MM.1S (cell line): ENCODE measurements around the gene CDYL.
"Not testable (repeated sequence)": the region's sequence is repeated elsewhere in the genome, so short reads cannot be mapped to it uniquely, and the experiment has no call there.

ENCODE experiments used
- DNase-seq: peaks from one replicate; pipeline ENCODE4 v3.0.0-alpha.2; 2015
- H2AFZ ChIP-seq: fragments of 300-600 bp; sonication (generic); 2 replicates; pipeline ENCODE4 v1.6.0; 2016; ENCODE audit warnings: antibody characterized with exemption, low read length
- H3F3A ChIP-seq: fragments of 300-600 bp; sonication (generic); 2 replicates; pipeline ENCODE4 v1.6.1; 2016; ENCODE audit warnings: mild to moderate bottlenecking, antibody characterized with exemption, low read length, moderate library complexity, mixed read lengths; ENCODE audit not compliant: insufficient read depth
- H3K27ac ChIP-seq: fragments of 300-600 bp; sonication (generic); 2 replicates; pipeline ENCODE4 v1.5.1; 2016; ENCODE audit warnings: mild to moderate bottlenecking, low read length
- H3K27me3 ChIP-seq: fragments of 300-600 bp; sonication (generic); replicated peaks from 2 replicates; pipeline ENCODE4 v1.6.0; 2016; ENCODE audit warnings: low read length; ENCODE audit not compliant: insufficient read depth
- H3K36me3 ChIP-seq: fragments of 300-600 bp; sonication (generic); replicated peaks from 2 replicates; pipeline ENCODE4 v1.6.1; 2016; ENCODE audit warnings: mild to moderate bottlenecking, low read length, mixed read lengths; ENCODE audit not compliant: insufficient read depth
- H3K4me1 ChIP-seq: fragments of 300-600 bp; sonication (generic); 2 replicates; pipeline ENCODE4 v1.6.1; 2016; ENCODE audit warnings: low read length, mixed read lengths
- H3K4me2 ChIP-seq: fragments of 300-600 bp; sonication (generic); 2 replicates; pipeline ENCODE4 v1.6.0; 2016; ENCODE audit warnings: low read depth, low read length
- H3K4me3 ChIP-seq: fragments of 300-600 bp; sonication (generic); 2 replicates; pipeline ENCODE4 v1.5.1; 2016; ENCODE audit warnings: low read length, mixed read lengths
- H3K79me2 ChIP-seq: fragments of 300-600 bp; sonication (generic); 2 replicates; pipeline ENCODE4 v1.6.1; 2016; ENCODE audit warnings: mixed run types, low read length, mixed read lengths
- H3K9ac ChIP-seq: fragments of 300-600 bp; sonication (generic); 2 replicates; pipeline ENCODE4 v1.6.1; 2016; ENCODE audit warnings: low read length, mixed read lengths
- H3K9me2 ChIP-seq: fragments of 300-600 bp; sonication (generic); replicated peaks from 2 replicates; pipeline ENCODE4 v1.6.1; 2016; ENCODE audit warnings: mild to moderate bottlenecking, low read length, mixed read lengths; ENCODE audit not compliant: insufficient read depth
- H3K9me3 ChIP-seq: fragments of 300-600 bp; sonication (generic); replicated peaks from 2 replicates; pipeline ENCODE4 v1.6.1; 2016; ENCODE audit warnings: mild to moderate bottlenecking, low read length, mixed read lengths; ENCODE audit not compliant: insufficient read depth
- H4K20me1 ChIP-seq: fragments of 300-600 bp; sonication (generic); 2 replicates; pipeline ENCODE4 v1.6.1; 2016; ENCODE audit warnings: mild to moderate bottlenecking, low read length, moderate library complexity, mixed read lengths; ENCODE audit not compliant: insufficient read depth
- CTCF ChIP-seq: fragments of 300-600 bp; sonication (generic); IDR thresholded peaks from 2 replicates; pipeline ENCODE4 v1.5.1; 2016; ENCODE audit warnings: antibody characterized with exemption, low read length, mixed read lengths
- EZH2 ChIP-seq: fragments of 300-600 bp; sonication (generic); optimal IDR thresholded peaks from 2 replicates; pipeline ENCODE3; 2017; ENCODE audit warnings: low read depth, mild to moderate bottlenecking, antibody characterized with exemption, low read length, mixed read lengths
- EZH2phosphoT487 ChIP-seq: fragments of 300-600 bp; sonication (generic); IDR thresholded peaks from 2 replicates; pipeline ENCODE4 v1.6.1; 2018; ENCODE audit warnings: antibody characterized with exemption, low read length

CDYL gene

DNA sequence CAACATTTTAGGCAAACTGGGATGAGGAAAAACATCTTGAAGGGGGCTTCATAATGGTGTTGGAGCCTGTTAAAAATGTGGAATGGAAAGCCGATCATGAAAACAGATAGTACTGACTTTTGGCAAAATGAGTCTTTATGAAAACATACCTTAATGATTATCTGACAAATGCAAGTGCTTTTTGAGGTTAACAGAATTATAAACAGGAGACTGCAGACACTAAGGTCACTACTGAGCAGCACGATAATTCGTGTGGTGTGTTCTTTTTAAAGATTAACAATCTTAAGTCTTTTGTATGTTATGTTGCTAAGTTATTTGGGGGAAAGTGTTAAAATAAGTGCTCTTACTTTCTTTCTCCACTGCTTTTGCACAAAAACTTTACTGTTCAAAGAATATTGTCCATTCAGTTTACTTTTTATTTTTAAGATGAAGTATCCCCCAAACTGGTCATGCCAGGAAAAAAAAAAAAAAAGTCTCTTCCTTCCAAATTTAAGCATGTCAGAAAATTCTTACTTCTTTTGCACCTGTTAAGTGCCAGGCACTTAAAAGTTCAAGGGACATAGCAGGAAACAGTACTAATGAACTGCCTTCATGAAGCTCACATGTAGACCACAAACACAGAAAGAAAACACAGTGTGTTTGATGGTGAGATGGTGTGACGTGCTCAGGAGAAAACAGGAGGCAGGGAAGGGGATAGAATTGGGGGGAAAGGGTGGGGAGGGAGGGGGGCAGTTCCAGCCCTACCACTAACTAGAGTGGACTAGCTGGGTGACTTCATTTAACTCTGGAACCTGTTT, 73.2 kb downstream of the CDYL start:
- H3K27ac ChIP-seq: no peak overlapping the region
- H3K9me3 ChIP-seq: no peaks in the 10 kb centered on the region
- H3K9me2 ChIP-seq: no peaks in the 10 kb centered on the region
- no peaks in the 10 kb centered on the region for H3K4me1 ChIP-seq
- TF ChIP-seq CTCF (no peak), EZH2phosphoT487 (no peak), EZH2 (no peak)
- H3K36me3 ChIP-seq: no peaks in the 10 kb centered on the region
- no peaks in the 10 kb centered on the region for H3K27me3 ChIP-seq
- peaks cover 100% of the 10 kb centered on the region for H3K79me2 ChIP-seq
- H4K20me1 ChIP-seq: peaks cover 53% of the 10 kb centered on the region
- no peak overlapping the region for H3K4me3 ChIP-seq
- H3K9ac ChIP-seq: no peak overlapping the region
- no peak overlapping the region for H2AFZ ChIP-seq
- no peak for DNase-seq
- no peaks in the 10 kb centered on the region for H3F3A ChIP-seq
- H3K4me2 ChIP-seq: no peak overlapping the region

- TF ChIP-seq CTCF (no peak), EZH2phosphoT487 (no peak), EZH2 (no peak)
- H4K20me1 ChIP-seq: peaks cover 51% of the 10 kb centered on the region
- H3K79me2 ChIP-seq: peaks cover 100% of the 10 kb centered on the region
- H3K9ac ChIP-seq: no peak overlapping the region
- no peaks in the 10 kb centered on the region for H3K9me3 ChIP-seq
- no peaks in the 10 kb centered on the region for H3F3A ChIP-seq
- no peak for DNase-seq
- no peak overlapping the region for H3K27ac ChIP-seq
- H3K27me3 ChIP-seq: no peaks in the 10 kb centered on the region
- no peak overlapping the region for H2AFZ ChIP-seq
- H3K36me3 ChIP-seq: no peaks in the 10 kb centered on the region
- no peak overlapping the region for H3K4me2 ChIP-seq
- H3K4me3 ChIP-seq: no peak overlapping the region
- H3K9me2 ChIP-seq: no peaks in the 10 kb centered on the region
- H3K4me1 ChIP-seq: no peaks in the 10 kb centered on the region
Observed at GRCh38 chr6:4851035-4851434, 74.8 kb downstream of the CDYL start.

DNA sequence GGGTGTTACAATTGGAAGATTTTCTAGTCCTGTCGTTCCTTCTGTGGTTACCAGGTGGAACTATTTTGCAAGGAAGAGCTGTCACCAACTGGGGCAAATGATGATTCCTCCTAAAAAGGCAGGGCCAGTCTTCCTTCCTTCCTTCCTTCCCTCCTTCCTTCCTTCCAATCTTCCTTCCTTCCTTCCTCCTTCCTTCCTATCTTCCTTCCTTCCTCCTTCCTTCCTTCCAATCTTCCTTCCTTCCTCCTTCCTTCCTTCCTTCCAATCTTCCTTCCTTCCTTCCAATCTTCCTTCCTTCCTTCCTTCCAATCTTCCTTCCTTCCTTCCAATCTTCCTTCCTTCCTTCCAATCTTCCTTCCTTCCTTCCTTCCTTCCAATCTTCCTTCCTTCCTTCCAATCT, 76.0 kb downstream of the CDYL start:
- not testable (repeated sequence) for H3K4me1 ChIP-seq, H2AFZ ChIP-seq, H3K9me3 ChIP-seq, H3K4me3 ChIP-seq, H3K9ac ChIP-seq, H3K27me3 ChIP-seq, DNase-seq, H3K4me2 ChIP-seq, H3K27ac ChIP-seq, H3K36me3 ChIP-seq, H3K9me2 ChIP-seq, H3F3A ChIP-seq
- H3K79me2 ChIP-seq: peaks cover 100% of the 10 kb centered on the region
- H4K20me1 ChIP-seq: peaks cover 46% of the 10 kb centered on the region

DNA sequence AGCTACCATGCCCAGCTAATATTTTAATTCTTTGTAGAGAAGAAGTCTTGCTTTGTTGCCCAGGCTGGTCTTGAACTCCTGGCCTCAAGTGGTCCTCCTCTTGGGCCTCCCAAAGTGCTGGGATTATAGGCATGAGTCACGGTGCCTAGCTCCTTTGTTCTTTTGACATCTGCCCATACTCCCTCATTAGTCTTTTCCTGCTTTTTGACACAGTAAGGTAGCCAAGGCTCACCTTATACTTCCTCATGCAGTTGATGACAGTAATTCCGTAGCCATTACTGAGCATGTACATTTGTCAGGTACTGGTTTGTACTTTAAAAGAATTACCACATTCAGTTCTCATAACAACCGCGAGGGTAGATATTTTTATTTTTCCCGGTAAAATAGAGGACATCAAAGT, 76.7 kb downstream of the CDYL start:
- Histone ChIP-seq H3K4me1 (no peaks in the 10 kb centered on the region; the same call in 1 of the 2 replicates), H3F3A (no peaks in the 10 kb centered on the region), H3K79me2 (peaks cover 100% of the 10 kb centered on the region), H2AFZ (no peak overlapping the region), H3K27ac (no peak overlapping the region), H3K9me3 (no peaks in the 10 kb centered on the region), H3K27me3 (no peaks in the 10 kb centered on the region), H3K36me3 (no peaks in the 10 kb centered on the region), H3K9me2 (no peaks in the 10 kb centered on the region), H4K20me1 (peaks cover 38% of the 10 kb centered on the region), H3K4me3 (no peak overlapping the region), H3K9ac (no peak overlapping the region), H3K4me2 (no peak overlapping the region)
- TF ChIP-seq EZH2 (no peak), CTCF (no peak), EZH2phosphoT487 (no peak)
- no peak for DNase-seq
